Activated CD8-positive, alpha-beta memory T cell treated with anti-CD3 and anti-CD28 coated beads, Interleukin-2, amount 50 U/mL, for 24 hours (primary cell): Measurements from ENCODE around the gene ARHGEF19.
"Not testable (repeated sequence)": the region's sequence is repeated elsewhere in the genome, so short reads cannot be mapped to it uniquely, and the experiment has no call there.

Experiments
- DNase-seq: peaks from one replicate; pipeline ENCODE4 v3.0.0-alpha.2; 2020; ENCODE audit errors: extremely low read depth

ARHGEF19 gene

DNA sequence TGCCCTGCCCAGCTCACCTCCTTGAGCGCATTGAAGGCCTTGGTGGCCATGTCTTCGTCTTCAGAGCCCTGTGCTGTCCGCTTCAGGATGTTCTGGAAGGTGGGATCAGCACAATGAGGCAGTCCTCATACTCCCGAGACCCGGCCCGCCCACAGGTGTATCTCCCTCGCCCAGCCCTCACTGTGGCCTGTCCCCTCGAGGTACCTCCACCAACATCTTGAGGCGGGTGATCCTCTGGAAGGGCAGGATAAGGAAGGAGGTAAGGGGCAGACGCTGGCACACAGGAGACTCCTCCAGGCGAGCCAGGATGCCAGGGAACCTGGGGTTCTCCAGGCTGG is 7.1 kb downstream of the ARHGEF19 start:
- no peak for DNase-seq

DNA sequence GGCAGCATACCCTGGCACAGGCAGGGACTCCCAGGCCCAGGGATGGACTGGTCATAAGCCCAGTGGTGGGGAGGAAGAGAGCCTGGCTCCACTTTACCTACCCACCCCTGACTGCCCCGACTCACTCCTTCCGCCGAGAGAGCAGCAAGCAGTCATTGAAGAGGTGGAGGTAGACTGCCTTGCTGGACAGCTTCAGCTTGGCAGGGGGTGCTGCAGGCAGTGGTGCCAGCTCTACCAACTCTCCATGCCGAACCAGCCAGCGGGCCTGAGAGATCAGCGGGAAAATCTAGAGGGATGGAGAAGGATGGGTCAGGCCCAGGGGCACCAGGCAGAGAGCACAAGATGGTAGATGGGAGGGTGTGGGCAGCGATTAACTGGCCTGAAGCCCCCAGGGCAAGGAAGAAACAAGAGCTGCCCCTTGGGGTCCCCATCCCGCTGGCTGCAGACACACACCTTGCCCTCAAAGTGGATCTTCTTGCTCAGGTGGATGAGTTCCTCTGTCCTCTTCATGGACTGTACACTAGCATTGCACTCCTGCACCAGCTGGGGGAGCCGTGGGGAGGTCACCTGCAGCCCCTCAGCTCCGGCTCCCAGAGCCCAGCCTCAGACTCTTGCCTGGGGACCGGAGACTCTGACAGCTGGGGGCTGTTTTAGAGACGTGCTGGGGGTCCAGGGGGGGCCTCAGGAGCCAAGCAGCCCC is 7.7 kb downstream of the ARHGEF19 start:
- DNase-seq = no peak

DNA sequence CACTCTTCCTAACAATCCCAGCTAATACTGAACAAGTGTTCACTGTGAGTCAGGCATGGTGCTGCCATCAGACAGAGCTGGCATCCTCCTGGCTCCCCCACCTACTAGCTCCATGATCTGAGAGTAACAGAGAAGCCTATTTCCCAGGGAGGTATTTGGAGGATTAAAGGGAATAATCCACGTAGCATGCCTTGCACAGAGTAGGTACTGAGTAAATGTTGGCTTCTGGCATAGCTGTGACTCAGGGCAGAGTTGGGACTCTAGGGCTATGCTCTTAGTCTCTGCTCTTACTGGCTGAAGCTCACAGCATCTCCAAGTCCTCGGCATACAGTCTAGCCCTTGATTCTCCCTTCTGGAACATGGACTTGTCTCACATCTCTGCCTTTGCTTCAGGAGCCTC is 8.2 kb downstream of the ARHGEF19 start:
- DNase-seq = no peak

DNA sequence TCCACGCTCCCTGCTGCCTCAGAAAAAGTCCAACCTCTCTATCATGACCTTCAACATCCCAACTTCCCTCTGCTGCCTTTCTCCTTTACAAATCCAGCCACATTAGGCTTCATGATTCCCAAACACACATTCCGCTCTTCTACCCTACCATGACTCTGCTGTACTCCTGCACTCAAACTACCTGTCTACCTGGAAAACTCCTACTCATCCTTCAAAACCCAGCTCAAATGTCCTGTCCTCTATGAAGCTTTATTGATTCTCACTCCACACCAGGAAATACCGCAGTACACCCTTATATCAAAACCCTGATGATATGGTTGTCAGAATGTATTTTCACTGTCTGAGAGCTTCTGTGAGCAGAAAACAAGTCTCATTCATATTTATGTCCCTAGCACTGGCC is 8.9 kb downstream of the ARHGEF19 start:
- DNase-seq = no peak

DNA sequence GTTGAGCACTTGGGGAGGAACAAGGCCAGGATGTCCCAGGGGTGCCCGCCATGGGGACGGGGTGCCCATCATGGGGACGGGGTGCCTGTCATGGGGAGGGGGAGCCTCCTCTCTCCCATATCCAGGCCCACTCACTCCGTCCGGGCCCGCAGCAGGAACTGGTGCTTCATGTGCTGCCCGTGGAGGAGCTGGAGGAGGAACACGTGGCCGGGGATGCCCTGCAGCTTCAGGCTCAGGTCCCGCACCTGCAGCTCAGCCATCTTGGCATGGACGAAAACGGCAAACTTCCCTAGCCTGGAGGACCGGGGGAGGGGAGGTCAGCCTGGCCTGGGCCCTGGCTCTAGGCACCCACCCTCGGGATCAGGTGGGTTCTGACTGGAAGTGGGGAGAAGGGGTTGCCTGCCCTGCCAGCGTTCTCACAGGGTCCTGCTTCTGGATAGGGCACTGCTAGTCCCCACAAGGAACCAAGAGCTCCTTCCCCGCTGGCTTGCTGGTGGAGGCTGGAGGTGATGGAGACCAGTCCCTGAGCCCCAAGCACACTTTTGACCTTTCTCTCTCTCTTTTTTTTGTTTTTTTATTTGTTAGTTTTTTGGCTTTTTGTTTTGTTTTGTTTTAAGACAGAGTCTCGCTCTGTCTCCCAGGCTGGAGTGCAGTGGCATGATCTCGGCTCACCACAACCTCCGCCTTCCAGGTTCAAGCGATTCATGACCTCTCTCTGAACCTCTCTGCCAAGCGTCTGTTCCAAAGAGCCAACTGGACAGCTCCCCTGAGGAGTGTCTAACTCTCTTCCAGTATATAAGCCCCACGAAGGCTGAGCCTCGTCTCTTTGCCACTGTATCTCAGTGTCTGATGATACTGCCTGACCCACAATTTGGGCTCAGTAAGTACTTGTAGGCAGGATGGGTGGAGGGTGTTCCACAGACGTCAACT is 9.9 kb downstream of the ARHGEF19 start:
- no peak for DNase-seq

DNA sequence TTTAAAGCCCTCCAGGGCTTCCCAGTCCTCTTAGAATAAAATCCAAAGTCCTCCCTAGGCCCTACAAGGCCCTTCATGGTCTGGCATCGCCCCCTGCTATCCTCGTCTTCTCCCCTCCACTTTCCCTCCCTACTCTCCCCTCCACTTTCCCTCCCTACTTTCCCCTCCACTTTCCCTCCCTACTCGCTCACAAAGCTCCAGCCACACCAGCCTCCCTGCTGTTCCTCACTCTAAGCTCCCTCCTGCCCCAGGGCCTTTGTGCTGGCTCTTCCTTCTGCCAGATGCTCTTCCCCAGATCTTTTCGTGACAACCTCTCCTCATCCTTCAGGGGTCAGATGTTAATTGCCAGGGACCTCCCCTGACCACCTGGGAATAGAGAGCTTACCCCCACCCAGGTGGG is 12.8 kb downstream of the ARHGEF19 start:
- DNase-seq = no peak

DNA sequence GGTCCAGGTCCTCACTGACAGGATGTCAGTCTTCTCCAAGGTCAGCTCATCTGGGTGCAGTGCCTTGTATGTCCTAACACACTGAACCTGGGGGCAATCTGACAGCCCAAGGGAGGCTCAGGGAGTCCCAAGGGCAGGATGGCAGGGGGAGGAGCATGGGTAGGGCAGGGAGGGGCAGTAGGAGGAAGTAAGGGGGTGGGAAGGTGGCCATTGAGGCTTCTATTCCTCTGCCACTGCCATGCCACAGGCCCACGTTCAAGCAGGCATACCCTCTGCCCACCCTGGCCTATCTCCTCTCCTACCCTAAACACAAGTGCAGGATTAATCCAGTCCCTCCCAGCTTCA is 13.3 kb downstream of the ARHGEF19 start:
- DNase-seq = no peak

DNA sequence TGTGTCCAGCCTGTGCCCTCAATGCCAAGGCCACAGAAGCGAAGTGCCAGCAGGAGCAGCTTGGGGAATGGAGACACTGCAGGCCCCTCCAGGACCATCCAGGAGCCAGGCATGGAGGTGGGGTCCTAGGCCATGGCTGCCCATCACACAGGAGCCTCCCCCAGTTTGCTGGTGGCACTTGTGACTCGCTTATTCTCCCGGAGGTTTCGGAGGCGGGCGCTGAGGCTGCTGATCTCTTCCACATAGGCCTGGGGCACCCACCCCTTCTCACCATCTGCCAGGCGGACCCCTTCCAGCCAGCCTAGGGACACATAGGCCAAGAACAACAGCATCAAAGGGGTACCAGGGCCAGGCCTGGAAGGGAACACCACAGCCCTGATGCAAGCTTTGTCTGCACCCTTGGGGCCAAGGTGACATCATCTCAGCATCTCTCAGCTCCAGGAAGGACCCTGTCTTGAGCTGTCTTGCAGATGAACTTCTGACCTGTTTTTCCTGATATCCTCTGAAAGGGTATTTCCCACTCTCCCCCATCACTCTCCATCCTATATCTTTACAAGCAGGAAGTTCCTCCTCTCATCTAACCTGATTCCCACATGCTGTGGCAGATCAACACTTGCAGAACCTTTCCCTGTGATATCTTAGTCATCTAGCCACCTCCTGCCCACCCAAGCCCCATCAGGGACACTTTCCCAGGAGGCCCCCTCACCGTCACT is 13.9 kb downstream of the ARHGEF19 start:
- no peak for DNase-seq

DNA sequence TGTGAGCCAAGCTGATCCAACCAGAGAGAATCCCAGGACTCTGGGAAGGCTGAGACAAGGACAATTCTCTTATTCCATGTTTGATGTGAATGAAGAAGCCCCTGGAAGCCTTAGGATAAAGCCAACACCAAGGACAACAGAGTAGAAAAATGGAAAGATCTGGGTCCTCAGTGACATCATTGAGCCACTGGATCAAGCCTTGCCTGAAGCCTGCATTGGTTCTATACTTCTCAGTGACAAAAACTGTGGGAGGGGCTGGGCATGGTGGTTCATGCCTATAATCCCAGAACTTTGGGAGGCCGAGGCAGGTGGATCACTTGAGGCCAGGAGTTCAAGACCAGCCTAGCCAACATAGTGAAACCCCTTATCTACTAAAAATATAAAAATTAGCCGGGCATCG is 15.6 kb downstream of the ARHGEF19 start:
- DNase-seq = no peak

DNA sequence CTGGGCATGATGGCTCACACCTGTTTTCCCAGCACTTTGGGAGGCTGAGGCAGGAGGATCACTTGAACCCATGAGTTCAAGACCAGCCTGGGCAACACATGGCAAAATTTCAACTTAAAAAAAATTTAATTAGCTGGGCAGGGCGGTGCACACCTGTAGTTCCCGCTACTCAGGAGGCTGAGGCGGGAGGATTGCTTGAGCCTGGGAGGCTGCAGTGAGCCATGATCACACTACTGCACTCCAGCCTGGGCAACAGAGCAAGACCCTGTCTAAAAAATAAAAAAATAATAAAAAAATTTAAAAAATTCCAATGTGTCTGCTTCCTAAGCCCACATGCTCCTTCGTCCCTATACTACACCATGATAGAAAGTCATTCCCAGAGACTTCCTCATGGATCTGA is 16.3 kb downstream of the ARHGEF19 start:
- DNase-seq = not testable (repeated sequence)

DNA sequence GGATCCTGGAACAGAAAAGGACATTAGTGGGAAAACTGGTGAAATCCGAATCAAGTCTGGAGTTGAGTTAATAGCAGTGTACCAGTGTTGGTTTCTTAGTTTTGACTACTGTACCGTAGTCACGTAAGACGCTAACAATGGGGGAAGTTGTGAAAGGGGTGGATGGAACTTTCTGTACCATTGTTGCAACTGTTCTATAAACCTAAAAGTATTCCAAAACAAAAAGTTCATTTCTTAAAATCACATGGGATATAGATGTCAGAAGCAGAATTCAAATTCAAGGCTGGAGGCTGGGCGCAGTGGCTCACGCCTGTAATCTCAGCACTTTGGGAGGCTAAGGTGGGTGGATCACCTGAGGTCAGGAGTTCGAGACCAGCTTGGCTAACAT is 16.9 kb downstream of the ARHGEF19 start:
- no peak for DNase-seq

DNA sequence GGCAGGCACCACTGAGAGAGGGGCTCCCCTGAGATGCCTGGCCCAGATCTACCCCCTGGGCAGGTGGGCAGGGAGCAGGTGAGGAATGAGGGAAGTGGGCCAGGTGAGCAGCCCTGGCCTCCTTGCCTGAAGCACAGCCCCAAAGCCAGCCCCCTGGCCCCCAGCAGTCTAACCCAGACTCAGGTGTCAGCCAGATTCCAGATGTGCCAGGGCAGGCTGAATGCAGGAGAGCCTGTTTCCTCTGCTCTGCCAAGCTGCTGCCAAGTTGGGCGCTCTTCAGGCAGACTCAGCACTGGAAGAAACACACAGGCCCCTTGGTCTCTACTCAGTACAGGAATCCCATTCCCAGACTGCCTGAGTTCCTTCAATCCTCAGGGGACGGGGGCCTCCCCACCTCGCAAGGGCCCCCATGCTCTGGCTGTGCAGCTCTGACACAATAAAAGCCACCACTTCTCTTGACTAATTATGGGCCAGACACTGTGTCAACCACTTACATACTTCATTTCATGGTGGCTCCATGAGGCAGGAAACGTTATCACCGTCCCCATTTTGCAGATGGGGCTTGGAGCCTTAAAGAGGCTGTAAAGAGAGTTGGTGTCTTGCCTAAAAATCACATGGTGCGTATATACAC is 20.4 kb downstream of the ARHGEF19 start:
- DNase-seq = no peak

DNA sequence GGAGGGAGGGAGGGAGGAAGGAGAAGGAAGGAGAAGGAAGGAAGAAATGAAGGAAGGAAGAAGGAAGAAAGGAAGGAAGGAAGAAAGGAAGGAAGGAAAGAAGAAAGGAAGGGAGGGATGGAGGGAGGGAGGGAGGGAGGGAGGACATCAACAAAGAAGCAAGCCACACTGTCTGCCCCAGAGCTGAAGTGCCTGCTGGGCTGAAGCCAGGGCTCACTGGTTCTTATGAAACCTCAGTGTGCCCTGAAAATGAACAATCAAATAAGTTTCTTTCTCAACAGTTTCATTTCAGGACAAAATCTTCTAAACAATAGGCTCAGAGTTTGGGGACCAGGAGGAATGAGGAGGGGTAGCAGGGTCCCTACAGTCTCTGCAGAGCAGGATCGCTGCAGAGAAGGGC is 21.1 kb downstream of the ARHGEF19 start:
- DNase-seq = no peak

DNA sequence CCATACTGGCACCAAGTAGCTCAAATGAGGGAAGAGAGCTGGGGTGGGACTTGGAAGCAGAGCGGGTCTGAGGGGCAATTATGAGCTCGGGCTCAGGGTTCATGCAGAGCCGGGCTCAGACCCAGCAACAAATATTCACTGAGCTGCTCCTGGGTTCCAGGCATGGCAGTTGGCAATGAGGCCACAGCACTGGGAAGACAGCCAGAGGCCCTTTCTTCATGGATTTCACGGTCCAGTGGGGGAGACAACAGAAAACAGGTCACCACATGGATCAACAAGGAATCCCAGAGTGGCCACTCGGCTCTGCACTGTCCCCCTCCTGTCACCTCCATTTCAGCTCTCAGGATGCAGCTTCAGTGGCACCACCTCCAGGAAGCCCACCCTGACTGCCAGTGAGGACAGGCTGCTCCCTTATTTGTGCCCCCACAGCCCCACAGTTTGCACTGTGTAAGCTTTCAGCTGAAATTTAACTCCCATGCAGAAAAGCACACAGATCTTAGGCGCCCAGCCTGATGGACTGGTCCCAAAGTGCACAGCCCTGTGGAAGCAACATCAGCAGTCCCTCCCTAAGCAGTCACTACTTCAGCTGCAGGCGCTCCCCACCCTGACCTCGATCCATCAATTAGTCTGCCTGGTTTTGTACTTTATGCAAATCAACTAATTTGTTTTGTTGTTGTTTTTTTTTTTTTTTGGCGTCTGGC is 22.4 kb downstream of the ARHGEF19 start:
- no peak for DNase-seq

DNA sequence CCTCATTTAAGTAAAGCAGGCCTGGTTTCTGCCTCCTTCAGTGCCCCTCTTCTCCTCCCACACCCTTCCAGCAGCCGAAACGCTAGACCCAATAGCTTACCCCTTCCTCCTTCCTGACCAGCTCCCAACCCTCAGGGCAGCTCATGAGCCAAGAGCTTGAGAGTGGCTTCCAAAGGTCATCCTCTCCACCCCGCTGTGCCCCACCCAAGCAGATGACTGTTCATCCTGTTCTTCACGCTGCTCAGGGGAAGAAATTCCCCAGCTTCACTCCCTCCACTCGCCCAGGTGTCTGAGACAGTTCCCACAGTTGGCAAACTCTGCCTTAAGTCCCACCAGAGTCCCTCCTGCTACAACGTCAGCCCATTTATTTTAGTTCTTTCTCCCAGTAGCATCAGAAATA is 23.4 kb downstream of the ARHGEF19 start:
- DNase-seq = no peak

DNA sequence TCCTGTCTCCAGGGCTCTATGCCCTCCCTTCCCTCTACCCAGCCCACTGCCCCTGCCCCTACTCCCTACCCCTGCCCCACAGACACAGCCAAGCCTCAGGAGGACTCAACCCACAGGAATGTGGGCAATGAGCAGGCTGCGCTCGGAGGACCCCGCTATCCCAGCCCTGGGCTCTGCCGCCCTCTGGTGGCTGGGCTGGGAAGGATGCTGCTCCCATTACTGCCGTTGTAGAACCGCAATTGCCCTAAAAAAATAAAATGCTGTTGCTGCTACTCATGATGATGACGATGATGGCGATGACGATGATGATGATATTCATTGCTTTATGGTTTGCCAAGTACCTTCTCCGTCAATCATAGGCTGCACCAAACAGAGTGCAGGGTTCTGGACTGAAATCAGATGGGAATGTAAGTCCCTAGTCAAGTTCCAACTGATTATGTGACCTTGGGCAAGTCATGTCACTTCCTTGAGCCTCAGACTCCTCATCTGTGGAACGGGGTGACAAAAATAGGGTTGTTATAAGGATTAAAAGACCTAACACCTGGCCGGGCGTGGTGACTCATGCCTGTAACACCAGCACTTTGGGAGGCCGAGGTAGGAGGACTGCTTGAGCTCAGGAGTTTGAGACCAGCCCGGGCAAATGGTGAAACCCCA is 24.6 kb downstream of the ARHGEF19 start:
- peak; percentile 39 for DNase-seq

DNA sequence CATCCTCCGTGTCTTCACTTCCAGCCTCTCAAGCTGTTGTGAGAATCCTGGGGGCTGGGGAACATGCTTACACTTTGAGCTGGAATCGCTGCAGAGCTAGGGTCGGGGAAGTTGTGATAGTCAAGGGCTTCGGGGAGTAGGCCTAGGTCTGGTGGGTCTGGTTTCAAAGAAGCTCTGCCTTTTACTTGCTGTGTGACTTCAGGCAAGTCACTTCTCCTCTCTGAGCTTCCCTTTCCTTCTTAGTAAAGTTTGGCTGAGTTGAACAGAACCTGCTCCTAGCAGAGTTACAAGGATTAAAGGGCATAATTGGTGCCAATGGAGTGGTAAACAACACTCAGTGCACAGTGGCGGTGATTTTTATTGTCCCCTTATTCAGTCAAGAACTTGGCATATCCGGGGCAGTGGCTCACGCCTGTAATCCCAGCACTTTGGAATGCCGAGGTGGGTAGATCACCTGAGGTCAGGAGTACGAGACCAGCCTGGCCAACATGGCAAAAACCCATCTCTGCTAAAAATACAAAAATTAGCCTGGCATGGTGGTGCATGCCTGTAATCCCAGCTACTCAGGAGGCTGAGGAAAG is 25.7 kb downstream of the ARHGEF19 start:
- no peak for DNase-seq

DNA sequence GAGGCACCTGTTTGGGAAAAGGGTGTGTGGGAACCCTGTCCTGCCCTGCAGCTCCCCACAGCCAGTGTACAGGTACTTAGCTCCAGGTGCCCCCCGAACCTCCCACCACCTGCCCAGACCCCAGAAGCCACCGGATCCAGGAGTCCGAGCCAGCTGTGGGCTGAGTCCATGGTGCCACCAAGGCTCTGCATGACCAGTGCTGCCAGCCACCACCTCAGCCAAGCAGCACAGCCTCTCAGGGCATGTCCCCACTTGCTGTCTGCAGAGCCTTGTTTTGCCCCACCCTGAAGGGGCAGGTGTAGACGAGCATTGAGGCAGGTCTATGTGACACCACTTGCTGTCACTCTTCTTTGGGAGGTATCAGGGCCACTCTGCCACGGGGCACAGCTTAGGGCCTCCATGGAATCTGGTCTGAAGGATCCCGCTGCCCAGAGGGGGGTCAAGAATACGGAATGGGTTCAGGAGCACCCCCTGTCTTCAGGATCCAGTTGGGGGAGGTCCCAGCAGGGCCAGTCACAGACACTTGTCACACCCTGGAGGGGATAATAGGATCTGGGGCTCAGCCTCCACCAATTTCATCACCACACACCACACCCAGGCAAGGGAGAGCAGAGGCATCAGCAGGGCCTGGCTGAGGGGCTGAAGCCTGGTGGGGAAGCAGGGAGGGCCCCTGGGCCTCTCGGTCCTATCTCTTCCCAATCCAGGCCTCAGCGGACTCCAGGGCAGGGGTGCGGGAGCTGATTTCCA is 27.7 kb downstream of the ARHGEF19 start:
- DNase-seq = no peak

DNA sequence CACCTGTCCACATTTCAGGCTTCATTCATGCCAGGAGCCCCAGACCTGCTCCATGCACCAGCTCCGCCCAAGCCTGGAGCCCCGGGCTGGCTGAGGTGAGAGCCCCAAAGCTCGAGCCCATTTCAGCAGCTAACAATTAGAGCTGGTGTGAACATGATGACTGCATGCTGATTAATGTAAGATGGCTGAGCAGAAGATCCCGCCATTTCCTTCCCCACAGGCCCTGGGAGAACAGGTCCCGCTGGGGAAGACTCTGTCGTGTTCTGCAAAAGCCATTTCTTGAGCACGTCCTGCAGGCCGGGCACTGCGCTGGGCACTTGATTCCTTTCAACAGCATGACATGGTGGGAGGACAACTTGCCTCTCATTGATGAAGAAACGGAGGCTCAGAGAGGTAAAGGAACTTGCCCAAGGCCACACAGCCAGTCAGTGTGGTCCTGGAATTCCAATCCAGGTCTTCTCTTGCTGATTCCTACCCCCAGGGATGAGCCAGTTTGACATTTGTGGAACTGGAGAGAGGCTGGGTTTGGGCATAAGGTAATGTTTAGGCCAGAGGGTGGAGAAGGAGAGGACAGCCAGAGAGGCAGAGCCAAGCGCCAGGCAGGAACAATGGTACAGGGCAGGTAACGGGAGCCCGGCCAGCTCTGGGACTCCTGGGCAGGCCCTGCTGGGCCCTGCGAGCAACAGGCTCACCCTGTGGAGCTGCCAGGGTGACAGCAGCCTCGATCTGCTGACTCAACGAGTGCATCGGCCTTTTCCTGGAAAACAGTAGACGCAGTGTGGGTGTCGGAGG is 28.5 kb downstream of the ARHGEF19 start:
- DNase-seq = no peak
